Thyroid gland (tissue), 4 donors: ENCODE data around the gene PRSS33. TPM values are rescaled to one million over a fixed set of nuclear protein-coding genes. Genes with fewer than 3 reads are reported as not detected.

ENCODE experiments used
- DNase-seq, 2 donors: peaks; one replicate each; pipeline ENCODE4 v3.0.0-alpha.2; 2019
- H3K27ac ChIP-seq, 3 donors: fragments of 200-600 bp; sonication (generic); 1 replicate in 2 of 3; 2 replicates in 1 of 3; pipeline ENCODE4 v1.5.1; 2016 to 2019; ENCODE audit warnings: mild to moderate bottlenecking in 1 of 3, moderate library complexity in 1 of 3
- H3K27me3 ChIP-seq: fragments of 200-600 bp; sonication (generic); one replicate; pipeline ENCODE4 v1.5.1; 2019
- H3K36me3 ChIP-seq, 2 donors: fragments of 200-600 bp; sonication (generic); one replicate each; pipeline ENCODE4 v1.5.1; 2016 to 2019
- H3K4me1 ChIP-seq, 2 donors: fragments of 200-600 bp; sonication (generic); one replicate each; pipeline ENCODE4 v1.5.1; 2017 to 2019
- H3K4me3 ChIP-seq, 3 donors: fragments of 200-600 bp; sonication (generic); replicated peaks in 1 of 3; 1 replicate in 2 of 3; 2 replicates in 1 of 3; pipeline ENCODE4 v1.5.1; 2016; ENCODE audit warnings: mild to moderate bottlenecking in 1 of 3
- H3K9me3 ChIP-seq: fragments of 200-600 bp; sonication (generic); one replicate; pipeline ENCODE4 v1.5.1; 2017
- POLR2A ChIP-seq, 2 donors: fragments of 450-650 bp; IDR thresholded peaks; one replicate each; pipeline ENCODE4 v1.6.1; 2017; ENCODE audit warnings: antibody characterized with exemption in 2 of 2, mild to moderate bottlenecking in 2 of 2, moderate library complexity in 1 of 2
- WGBS, 2 donors: methylation state at CpG; one replicate each; pipeline ENCODE4 v1.1.5; 2017; 5-methylcytosine and 5-hydroxymethylcytosine counted together
- intact Hi-C: fragments of 100-400 bp; cut with DNase I; formaldehyde crosslinking; loops from one replicate; pipeline ENCODE4 v1.15.1; 2023
- total RNA-seq, 4 donors: library from RNA; depleted of rRNA; stranded (reverse); fragments of >200 nt; gene quantifications; one replicate each; pipeline ENCODE4 v1.2.3, GENCODE V29; 2016
- TF ChIP-seq, protein P1 (sequence below), 6 experiments: fragments of 200-600 bp in 3 of 6; fragments of 450-650 bp in 3 of 6; sonication (generic) in 3 of 6; IDR thresholded peaks; one replicate each; pipeline ENCODE4 v1.5.1; 2016 to 2019; ENCODE audit warnings: antibody characterized with exemption in 6 of 6, mild to moderate bottlenecking in 2 of 6, inconsistent platforms in 1 of 6, moderate library complexity in 1 of 6

Gene PRSS33
- total RNA-seq, 4 donors from 2014 or later: not detected

- no peak overlapping the region for H3K27ac ChIP-seq
- TF ChIP-seq POLR2A (IDR thresholded peaks at IDR 0.05): no peak
- TF ChIP-seq, protein P1, sequence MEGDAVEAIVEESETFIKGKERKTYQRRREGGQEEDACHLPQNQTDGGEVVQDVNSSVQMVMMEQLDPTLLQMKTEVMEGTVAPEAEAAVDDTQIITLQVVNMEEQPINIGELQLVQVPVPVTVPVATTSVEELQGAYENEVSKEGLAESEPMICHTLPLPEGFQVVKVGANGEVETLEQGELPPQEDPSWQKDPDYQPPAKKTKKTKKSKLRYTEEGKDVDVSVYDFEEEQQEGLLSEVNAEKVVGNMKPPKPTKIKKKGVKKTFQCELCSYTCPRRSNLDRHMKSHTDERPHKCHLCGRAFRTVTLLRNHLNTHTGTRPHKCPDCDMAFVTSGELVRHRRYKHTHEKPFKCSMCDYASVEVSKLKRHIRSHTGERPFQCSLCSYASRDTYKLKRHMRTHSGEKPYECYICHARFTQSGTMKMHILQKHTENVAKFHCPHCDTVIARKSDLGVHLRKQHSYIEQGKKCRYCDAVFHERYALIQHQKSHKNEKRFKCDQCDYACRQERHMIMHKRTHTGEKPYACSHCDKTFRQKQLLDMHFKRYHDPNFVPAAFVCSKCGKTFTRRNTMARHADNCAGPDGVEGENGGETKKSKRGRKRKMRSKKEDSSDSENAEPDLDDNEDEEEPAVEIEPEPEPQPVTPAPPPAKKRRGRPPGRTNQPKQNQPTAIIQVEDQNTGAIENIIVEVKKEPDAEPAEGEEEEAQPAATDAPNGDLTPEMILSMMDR (IDR thresholded peaks at IDR 0.05): no peak
- H3K36me3 ChIP-seq: no peaks in the 10 kb centered on the region
- DNase-seq: no peak
- H3K9me3 ChIP-seq: no peaks in the 10 kb centered on the region
- no peaks in the 10 kb centered on the region for H3K27me3 ChIP-seq
- H3K4me3 ChIP-seq: no peak overlapping the region
- H3K4me1 ChIP-seq: no peaks in the 10 kb centered on the region
- intact Hi-C loops: no loop called here
- WGBS, 2 donors: 47 to 58% methylated on average over 6 to 8 of the region's 8 CpGs
These were observed 47.5 kb downstream of the PRSS33 start for GRCh38 chr16:2739625-2740430.

DNA sequence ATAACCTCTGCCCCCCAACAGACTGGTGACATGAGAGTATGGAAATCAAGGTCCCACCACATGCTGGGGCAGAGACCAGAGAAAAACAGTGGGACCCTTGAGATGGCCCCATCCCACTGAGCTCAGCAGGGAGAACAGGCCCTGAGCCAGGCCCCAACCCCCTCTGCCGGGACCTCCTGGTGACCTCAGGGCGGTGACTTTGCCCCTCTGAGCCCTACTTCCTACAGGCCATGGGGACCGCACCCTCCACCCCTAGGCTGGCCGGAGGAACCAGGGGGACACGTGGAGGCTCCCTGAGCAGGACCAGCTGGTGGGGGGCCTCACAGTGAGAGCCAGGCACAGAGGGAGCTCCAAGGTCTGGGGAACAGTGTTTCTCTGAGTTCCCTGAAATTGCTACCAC, 48.7 kb downstream of the PRSS33 start:
- DNase-seq: no peak
- Histone ChIP-seq H3K4me3 (no peak overlapping the region), H3K4me1 (no peaks in the 10 kb centered on the region), H3K27me3 (no peaks in the 10 kb centered on the region), H3K36me3 (no peaks in the 10 kb centered on the region), H3K27ac (no peak overlapping the region), H3K9me3 (no peaks in the 10 kb centered on the region)
- TF ChIP-seq POLR2A (IDR thresholded peaks at IDR 0.05): no peak
- TF ChIP-seq, protein P1 (IDR thresholded peaks at IDR 0.05): no peak
- intact Hi-C loops: no loop called here
- WGBS, 2 donors: 60% methylated on average over 1 of the region's 5 CpGs; no CpG with 5 or more reads in 1 of the 2 donors

- TF ChIP-seq, protein P1 (IDR thresholded peaks at IDR 0.05): no peak
- TF ChIP-seq POLR2A (IDR thresholded peaks at IDR 0.05): no peak
These were observed 49.4 kb downstream of the PRSS33 start for GRCh38 chr16:2737895-2738418.

DNA sequence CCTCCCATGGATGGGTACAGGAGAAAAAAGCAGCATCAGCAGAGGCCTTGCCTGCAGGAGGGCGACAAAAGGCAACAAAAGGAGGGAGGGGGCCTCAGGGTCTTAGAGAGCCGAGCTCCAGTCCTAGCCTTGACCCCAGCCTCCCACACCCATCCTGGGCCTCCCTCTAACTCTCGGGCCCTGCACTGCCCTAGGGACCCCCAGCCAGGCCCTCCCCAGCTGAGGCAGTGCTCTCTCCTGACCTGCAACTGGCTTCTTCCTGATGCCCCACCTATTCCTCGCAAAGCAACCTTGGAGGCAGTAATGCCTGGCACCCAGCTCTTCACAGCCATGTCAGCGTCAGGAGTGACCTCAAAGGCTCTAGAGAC, 50.1 kb downstream of the PRSS33 start:
- Histone ChIP-seq H3K9me3 (no peaks in the 10 kb centered on the region), H3K36me3 (no peaks in the 10 kb centered on the region), H3K27ac (no peak overlapping the region), H3K27me3 (no peaks in the 10 kb centered on the region), H3K4me1 (peaks cover 0 to 2% of the 10 kb centered on the region in 2 donors), H3K4me3 (no peak overlapping the region)
- no peak for DNase-seq
- intact Hi-C loops: no loop called here
- TF ChIP-seq, protein P1 (IDR thresholded peaks at IDR 0.05): no peak
- no peak for TF ChIP-seq POLR2A (IDR thresholded peaks at IDR 0.05)
- WGBS, 2 donors: 76 to 94% methylated on average over 4 to 5 of the region's 5 CpGs

More at GRCh38 chr16:2737895-2738418, 49.4 kb downstream of the PRSS33 start:
- Histone ChIP-seq H3K27me3 (no peaks in the 10 kb centered on the region), H3K4me3 (no peak overlapping the region), H3K36me3 (no peaks in the 10 kb centered on the region), H3K27ac (no peak overlapping the region), H3K9me3 (no peaks in the 10 kb centered on the region), H3K4me1 (no peaks in the 10 kb centered on the region)
- no peak for DNase-seq
- WGBS, 2 donors: 65 to 69% methylated on average over 5 to 7 of the region's 7 CpGs
- intact Hi-C loops: no loop called here
